Natural killer cell (primary cell): ENCODE results near the gene CASP10. TPM values are rescaled to one million over a fixed set of nuclear protein-coding genes. Genes with fewer than 3 reads are reported as not detected.
A peak's percentile ranks its signal among the peaks of the same experiment; 100 is the strongest.

Experiments used
- ATAC-seq, 3 donors: fragments of 150-1000 bp in 2 of 3; fragments of 200-7000 bp in 1 of 3; cut with Tn5 transposase; 1 replicate in 1 of 3; 2 replicates in 2 of 3; pipeline ENCODE4 v1.10.0; 2021; ENCODE audit warnings: mild to moderate bottlenecking in 2 of 3, moderate library complexity in 2 of 3
- DNase-seq, 2 donors: peaks; one replicate each; pipeline versions ENCODE4 v3.0.0 to v3.0.0-alpha.2; 2013 to 2021; ENCODE audit warnings: mixed read lengths in 1 of 2
- H3K27ac ChIP-seq: one replicate; pipeline ENCODE4 v1.5.1; 2013; ENCODE audit warnings: mild to moderate bottlenecking, low read length
- H3K27me3 ChIP-seq: one replicate; pipeline ENCODE4 v1.6.1; 2013; ENCODE audit warnings: low read length; ENCODE audit not compliant: control insufficient read depth, insufficient read depth
- H3K36me3 ChIP-seq: one replicate; pipeline ENCODE4 v1.6.1; 2013; ENCODE audit warnings: low read length; ENCODE audit not compliant: control insufficient read depth, insufficient read depth
- H3K4me1 ChIP-seq: one replicate; pipeline ENCODE4 v1.6.1; 2013; ENCODE audit warnings: low read length; ENCODE audit not compliant: control insufficient read depth, insufficient read depth
- H3K4me3 ChIP-seq: one replicate; pipeline ENCODE4 v1.5.1; 2013; ENCODE audit warnings: low read length
- H3K9me3 ChIP-seq: one replicate; pipeline ENCODE4 v1.6.1; 2013; ENCODE audit warnings: low read length; ENCODE audit not compliant: control insufficient read depth, insufficient read depth
- H3K27ac Mint-ChIP-seq, 2 donors: one replicate each; pipeline ENCODE4 v1.8.0; 2022; ENCODE audit warnings: mild to moderate bottlenecking in 2 of 2, mixed read lengths in 2 of 2, moderate library complexity in 1 of 2
- H3K27me3 Mint-ChIP-seq, 2 donors: one replicate each; pipeline ENCODE4 v1.8.0; 2022; ENCODE audit warnings: low read depth in 2 of 2, mixed read lengths in 2 of 2
- H3K36me3 Mint-ChIP-seq: one replicate; pipeline ENCODE4 v1.8.0; 2022; ENCODE audit warnings: mixed read lengths
- H3K4me1 Mint-ChIP-seq, 2 donors: one replicate each; pipeline ENCODE4 v1.8.0; 2022; ENCODE audit warnings: mixed read lengths in 2 of 2
- H3K4me3 Mint-ChIP-seq: one replicate; pipeline ENCODE4 v1.8.0; 2022; ENCODE audit warnings: mild to moderate bottlenecking, moderate library complexity, mixed read lengths
- H3K9me3 Mint-ChIP-seq, 2 donors: one replicate each; pipeline ENCODE4 v1.8.0; 2022; ENCODE audit warnings: mixed read lengths in 2 of 2
- CTCF ChIP-seq: fragments of 200-600 bp; IDR thresholded peaks from one replicate; pipeline ENCODE4 v1.8.0; 2022; ENCODE audit warnings: antibody characterized with exemption
- WGBS: methylation state at CpG from one replicate; pipeline ENCODE4 v1.1.7; 2013; ENCODE audit warnings: missing lambda C conversion rate; ENCODE audit not compliant: insufficient coverage; 5-methylcytosine and 5-hydroxymethylcytosine counted together
- intact Hi-C: fragments of 100-400 bp; cut with micrococcal nuclease; formaldehyde crosslinking; loops from one replicate; pipeline ENCODE4 v1.14.2; 2022
- total RNA-seq, 4 donors: library from RNA; stranded (reverse); fragments of 120-200 nt in 1 of 4; gene quantifications; one replicate each; pipeline versions ENCODE4 v1.2.3 to v1.2.4, GENCODE V29; 2013 to 2022

Gene CASP10
- total RNA-seq, result 100 to 1,000 TPM in 1 of 3 donors, 10 to 100 TPM in 2; 67.4 to 101 (median 75.3) TPM
- total RNA-seq (2013), result 66.3 TPM

GRCh38 chr2:201182650-201183364, at the start of gene CASP10:
Gene CASP10, plus strand, starts transcription at chr2:201183141. Its CDS starts 2,637 bp downstream, at chr2:201185778.
- TF ChIP-seq CTCF, result peak; percentile 57
- peak within 1 kb of the TSS; percentile 97 for H3K4me3 Mint-ChIP-seq
- peaks cover 51 to 52% of the 10 kb centered on the region in 2 donors for H3K4me1 Mint-ChIP-seq

GRCh38 chr2:201135386-201135785, 47.6 kb upstream of the CASP10 start:
- no peak for ATAC-seq

More at GRCh38 chr2:201182650-201183364, at the start of gene CASP10:
- Histone ChIP-seq H3K27me3 (no peaks in the 10 kb centered on the region), H3K9me3 (no peaks in the 10 kb centered on the region), H3K4me1 (peaks cover 28% of the 10 kb centered on the region), H3K4me3 (peak within 1 kb of the TSS; percentile 59), H3K27ac (peak within 1 kb of the TSS; percentile 72), H3K36me3 (peaks cover 15% of the 10 kb centered on the region)
- 17% methylated on average over 11 of the region's 11 CpGs for WGBS
- H3K9me3 Mint-ChIP-seq, result no peaks in the 10 kb centered on the region
- intact Hi-C loops, result loop anchor here (1.0 to 5.0 kb wide), 5 partner anchors 29 to 371 kb away; partner anchors contain the start of genes BZW1, HYCC2, NDUFB3 and NIF3L1
- no peaks in the 10 kb centered on the region for H3K36me3 Mint-ChIP-seq
- ATAC-seq (peak; percentile 75 to 83 (median 79)), DNase-seq (peak in 1 of 2 donors; percentile 87)
- no peaks in the 10 kb centered on the region for H3K27me3 Mint-ChIP-seq
- peak within 1 kb of the TSS; percentile 97 to 98 for H3K27ac Mint-ChIP-seq

GRCh38 chr2:201136889-201137321, 46.0 kb upstream of the CASP10 start:
- H3K27ac ChIP-seq, result no peak overlapping the region
- H3K27ac Mint-ChIP-seq, result peak overlapping the region; percentile 78 to 79
- peaks cover 80% of the 10 kb centered on the region for H3K36me3 ChIP-seq
- 89% methylated on average over 3 of the region's 3 CpGs for WGBS
- H3K4me3 Mint-ChIP-seq, result peak overlapping the region; percentile 17
- no peaks in the 10 kb centered on the region for H3K27me3 Mint-ChIP-seq
- intact Hi-C loops, result no loop called here
- ATAC-seq, result no peak
- peaks cover 16% of the 10 kb centered on the region for H3K4me1 ChIP-seq
- H3K9me3 ChIP-seq, result no peaks in the 10 kb centered on the region
- peaks cover 27% of the 10 kb centered on the region for H3K36me3 Mint-ChIP-seq
- H3K4me3 ChIP-seq, result no peak overlapping the region
- no peak for DNase-seq
- H3K4me1 Mint-ChIP-seq, result peaks cover 43 to 53% of the 10 kb centered on the region in 2 donors
- TF ChIP-seq CTCF, result no peak
- H3K27me3 ChIP-seq, result no peaks in the 10 kb centered on the region
- no peaks in the 10 kb centered on the region for H3K9me3 Mint-ChIP-seq

More at GRCh38 chr2:201135386-201135785, 47.6 kb upstream of the CASP10 start:
- intact Hi-C loops, result no loop called here
- Mint-ChIP-seq H3K4me3 (no peak overlapping the region), H3K27me3 (no peaks in the 10 kb centered on the region), H3K9me3 (no peaks in the 10 kb centered on the region), H3K27ac (peak overlapping the region; percentile 78 to 79), H3K36me3 (peaks cover 27% of the 10 kb centered on the region), H3K4me1 (peaks cover 57 to 59% of the 10 kb centered on the region in 2 donors)
- no peak overlapping the region for H3K4me3 ChIP-seq
- no peak for DNase-seq
- no peak overlapping the region for H3K27ac ChIP-seq
- H3K27me3 ChIP-seq, result no peaks in the 10 kb centered on the region
- no peak for TF ChIP-seq CTCF
- peaks cover 72% of the 10 kb centered on the region for H3K36me3 ChIP-seq
- peaks cover 31% of the 10 kb centered on the region for H3K4me1 ChIP-seq
- H3K9me3 ChIP-seq, result no peaks in the 10 kb centered on the region
- 88% methylated on average over 4 of the region's 4 CpGs for WGBS
